DND-41 (cell line): Measurements from ENCODE around the gene ABCD1.

ENCODE experiments used
- ATAC-seq: fragments of 200-7000 bp; cut with Tn5 transposase; 3 replicates; pipeline ENCODE4 v1.9.1; 2021; ENCODE audit warnings: low read depth; ENCODE audit not compliant: insufficient read depth
- DNase-seq: peaks from one replicate; pipeline ENCODE4 v3.0.0-alpha.2; 2020
- H2AFZ ChIP-seq: 2 replicates; pipeline ENCODE4 v1.6.0; 2012; ENCODE audit warnings: low read depth, low read length
- H3K27ac ChIP-seq: 2 replicates; pipeline ENCODE4 v1.5.1; 2012; ENCODE audit warnings: low read length, inconsistent platforms
- H3K27me3 ChIP-seq: fragments of 200-600 bp; sonication (generic); 2 replicates; pipeline ENCODE4 v1.6.0; 2012; ENCODE audit warnings: low read length, mild to moderate bottlenecking, inconsistent platforms; ENCODE audit not compliant: insufficient read depth, poor library complexity
- H3K36me3 ChIP-seq: 2 replicates; pipeline ENCODE4 v1.5.1; 2012; ENCODE audit warnings: low read length, inconsistent platforms; ENCODE audit not compliant: insufficient read depth
- H3K4me1 ChIP-seq: 2 replicates; pipeline ENCODE4 v1.5.1; 2012; ENCODE audit warnings: mild to moderate bottlenecking, low read length; ENCODE audit not compliant: insufficient read depth
- H3K4me2 ChIP-seq: 2 replicates; pipeline ENCODE4 v1.6.0; 2012; ENCODE audit warnings: mild to moderate bottlenecking, moderate library complexity, low read length, inconsistent platforms; ENCODE audit not compliant: insufficient read depth
- H3K4me3 ChIP-seq, 2 experiments: fragments of 200-600 bp in 1 of 2; shearing (Covaris generic) in 1 of 2; 2 replicates each; pipeline ENCODE4 v1.5.1; 2012 to 2016; ENCODE audit warnings: inconsistent platforms in 2 of 2, low read length in 2 of 2, mild to moderate bottlenecking in 2 of 2, low read depth in 1 of 2, moderate library complexity in 1 of 2
- H3K79me2 ChIP-seq: 2 replicates; pipeline ENCODE4 v1.6.0; 2012; ENCODE audit warnings: low read length, inconsistent platforms; ENCODE audit not compliant: insufficient read depth
- H3K9ac ChIP-seq: 2 replicates; pipeline ENCODE4 v1.6.0; 2012; ENCODE audit warnings: low read depth, mild to moderate bottlenecking, inconsistent platforms, low read length, moderate library complexity
- H3K9me3 ChIP-seq: 2 replicates; pipeline ENCODE4 v1.5.1; 2012; ENCODE audit warnings: low read length, moderate library complexity, mild to moderate bottlenecking, inconsistent platforms; ENCODE audit not compliant: insufficient read depth, severe bottlenecking
- H4K20me1 ChIP-seq: 2 replicates; pipeline ENCODE4 v1.6.0; 2012; ENCODE audit warnings: low read length; ENCODE audit not compliant: insufficient read depth
- EZH2 ChIP-seq: IDR thresholded peaks from 3 replicates; pipeline ENCODE4 v1.6.1; 2012; ENCODE audit warnings: borderline replicate concordance, low read depth, mild to moderate bottlenecking, moderate library complexity, low read length, inconsistent platforms; ENCODE audit not compliant: severe bottlenecking
- TF ChIP-seq, protein P1 (sequence below): IDR thresholded peaks from 2 replicates; pipeline ENCODE4 v1.5.1; 2012; ENCODE audit warnings: borderline replicate concordance, low read length, moderate library complexity, mild to moderate bottlenecking; ENCODE audit not compliant: poor library complexity, severe bottlenecking; ENCODE audit errors: extremely low read depth

The ABCD1 gene

GRCh38 chrX:153782871-153783270 lies 58.2 kb downstream of the ABCD1 start:
- H2AFZ ChIP-seq, result no peak overlapping the region
- no peak overlapping the region for H3K4me3 ChIP-seq
- H3K27ac ChIP-seq, result no peak overlapping the region
- peaks cover 27% of the 10 kb centered on the region for H3K36me3 ChIP-seq
- no peaks in the 10 kb centered on the region for H4K20me1 ChIP-seq
- H3K27me3 ChIP-seq, result no peaks in the 10 kb centered on the region
- no peak for DNase-seq
- H3K79me2 ChIP-seq, result no peaks in the 10 kb centered on the region
- no peaks in the 10 kb centered on the region for H3K4me1 ChIP-seq
- H3K9ac ChIP-seq, result no peak overlapping the region
- H3K4me2 ChIP-seq, result no peak overlapping the region
- TF ChIP-seq, protein P1, sequence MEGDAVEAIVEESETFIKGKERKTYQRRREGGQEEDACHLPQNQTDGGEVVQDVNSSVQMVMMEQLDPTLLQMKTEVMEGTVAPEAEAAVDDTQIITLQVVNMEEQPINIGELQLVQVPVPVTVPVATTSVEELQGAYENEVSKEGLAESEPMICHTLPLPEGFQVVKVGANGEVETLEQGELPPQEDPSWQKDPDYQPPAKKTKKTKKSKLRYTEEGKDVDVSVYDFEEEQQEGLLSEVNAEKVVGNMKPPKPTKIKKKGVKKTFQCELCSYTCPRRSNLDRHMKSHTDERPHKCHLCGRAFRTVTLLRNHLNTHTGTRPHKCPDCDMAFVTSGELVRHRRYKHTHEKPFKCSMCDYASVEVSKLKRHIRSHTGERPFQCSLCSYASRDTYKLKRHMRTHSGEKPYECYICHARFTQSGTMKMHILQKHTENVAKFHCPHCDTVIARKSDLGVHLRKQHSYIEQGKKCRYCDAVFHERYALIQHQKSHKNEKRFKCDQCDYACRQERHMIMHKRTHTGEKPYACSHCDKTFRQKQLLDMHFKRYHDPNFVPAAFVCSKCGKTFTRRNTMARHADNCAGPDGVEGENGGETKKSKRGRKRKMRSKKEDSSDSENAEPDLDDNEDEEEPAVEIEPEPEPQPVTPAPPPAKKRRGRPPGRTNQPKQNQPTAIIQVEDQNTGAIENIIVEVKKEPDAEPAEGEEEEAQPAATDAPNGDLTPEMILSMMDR, result no peak
- TF ChIP-seq EZH2, result no peak
- ATAC-seq, result no peak
- H3K9me3 ChIP-seq, result no peaks in the 10 kb centered on the region

- no peak overlapping the region for H3K4me2 ChIP-seq
- no peaks in the 10 kb centered on the region for H4K20me1 ChIP-seq
- TF ChIP-seq EZH2, result no peak
- TF ChIP-seq, protein P1, result no peak
- no peak overlapping the region for H2AFZ ChIP-seq
- no peak overlapping the region for H3K9ac ChIP-seq
- H3K27ac ChIP-seq, result no peak overlapping the region
- H3K9me3 ChIP-seq, result no peaks in the 10 kb centered on the region
- H3K36me3 ChIP-seq, result peaks cover 33% of the 10 kb centered on the region
- ATAC-seq (no peak), DNase-seq (no peak)
- no peaks in the 10 kb centered on the region for H3K4me1 ChIP-seq
- no peaks in the 10 kb centered on the region for H3K27me3 ChIP-seq
- H3K4me3 ChIP-seq, result no peak overlapping the region
- H3K79me2 ChIP-seq, result no peaks in the 10 kb centered on the region
Measured at GRCh38 chrX:153783378-153784013, 58.8 kb downstream of the ABCD1 start.

DNA sequence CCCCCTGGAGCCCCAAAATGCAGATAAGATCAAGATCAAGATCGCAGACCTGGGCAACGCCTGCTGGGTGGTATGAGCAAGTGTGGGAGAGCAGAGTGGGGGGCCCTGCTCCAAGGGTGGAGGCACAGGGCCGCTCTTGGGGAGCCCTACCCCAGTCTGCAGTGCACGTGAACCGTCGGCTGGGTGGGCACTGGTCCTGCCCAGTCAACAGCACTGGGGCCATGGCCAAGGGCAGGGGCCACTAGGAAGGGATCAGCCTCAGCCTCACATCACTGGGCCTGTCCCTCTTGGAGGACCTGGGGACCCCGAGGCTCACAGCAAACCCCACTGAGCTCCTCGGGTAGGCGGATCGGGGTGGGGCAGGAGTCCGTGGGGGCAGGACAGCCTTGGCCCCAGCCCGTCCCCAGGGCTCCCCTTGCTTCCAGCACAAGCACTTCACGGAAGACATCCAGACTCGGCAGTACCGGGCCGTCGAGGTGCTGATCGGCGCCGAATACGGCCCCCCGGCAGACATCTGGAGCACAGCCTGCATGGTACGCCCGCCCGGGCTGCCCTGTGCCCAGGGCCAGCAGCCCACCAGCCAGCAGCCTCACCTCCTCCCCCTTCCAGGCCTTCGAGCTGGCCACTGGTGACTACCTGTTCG lies 59.8 kb downstream of the ABCD1 start:
- Histone ChIP-seq H4K20me1 (no peaks in the 10 kb centered on the region), H3K79me2 (0 out of 2 replicates have a peak, but pooled peaks cover under 1% of the 10 kb centered on the region), H3K4me2 (no peak overlapping the region), H3K9ac (no peak overlapping the region), H3K4me1 (no peaks in the 10 kb centered on the region), H3K27ac (no peak overlapping the region), H3K9me3 (no peaks in the 10 kb centered on the region), H3K27me3 (no peaks in the 10 kb centered on the region), H2AFZ (no peak overlapping the region), H3K4me3 (no peak overlapping the region), H3K36me3 (peaks cover 39% of the 10 kb centered on the region)
- DNase-seq (no peak), ATAC-seq (no peak)
- TF ChIP-seq, protein P1, result no peak
- TF ChIP-seq EZH2, result no peak
